Gastrocnemius medialis (tissue), 4 donors: ENCODE results near the gene PIAS4.

Experiments used
- POLR2A ChIP-seq, 2 donors: fragments of 450-650 bp; IDR thresholded peaks; one replicate each; pipeline ENCODE4 v1.6.1; 2017; ENCODE audit warnings: antibody characterized with exemption in 2 of 2, mild to moderate bottlenecking in 2 of 2, moderate library complexity in 2 of 2
- TF ChIP-seq, protein P1 (sequence below), 5 experiments: fragments of 450-650 bp in 3 of 5; fragments of 200-600 bp in 2 of 5; sonication (generic) in 2 of 5; IDR thresholded peaks in 4 of 5; conservative IDR thresholded peaks in 1 of 5; 1 replicate in 4 of 5; 2 replicates in 1 of 5; pipeline ENCODE4 v1.5.1; 2016 to 2019; ENCODE audit warnings: antibody characterized with exemption in 5 of 5, mild to moderate bottlenecking in 3 of 5, moderate library complexity in 3 of 5

- TF ChIP-seq POLR2A (IDR thresholded peaks at IDR 0.05) = no peak
- TF ChIP-seq, protein P1, sequence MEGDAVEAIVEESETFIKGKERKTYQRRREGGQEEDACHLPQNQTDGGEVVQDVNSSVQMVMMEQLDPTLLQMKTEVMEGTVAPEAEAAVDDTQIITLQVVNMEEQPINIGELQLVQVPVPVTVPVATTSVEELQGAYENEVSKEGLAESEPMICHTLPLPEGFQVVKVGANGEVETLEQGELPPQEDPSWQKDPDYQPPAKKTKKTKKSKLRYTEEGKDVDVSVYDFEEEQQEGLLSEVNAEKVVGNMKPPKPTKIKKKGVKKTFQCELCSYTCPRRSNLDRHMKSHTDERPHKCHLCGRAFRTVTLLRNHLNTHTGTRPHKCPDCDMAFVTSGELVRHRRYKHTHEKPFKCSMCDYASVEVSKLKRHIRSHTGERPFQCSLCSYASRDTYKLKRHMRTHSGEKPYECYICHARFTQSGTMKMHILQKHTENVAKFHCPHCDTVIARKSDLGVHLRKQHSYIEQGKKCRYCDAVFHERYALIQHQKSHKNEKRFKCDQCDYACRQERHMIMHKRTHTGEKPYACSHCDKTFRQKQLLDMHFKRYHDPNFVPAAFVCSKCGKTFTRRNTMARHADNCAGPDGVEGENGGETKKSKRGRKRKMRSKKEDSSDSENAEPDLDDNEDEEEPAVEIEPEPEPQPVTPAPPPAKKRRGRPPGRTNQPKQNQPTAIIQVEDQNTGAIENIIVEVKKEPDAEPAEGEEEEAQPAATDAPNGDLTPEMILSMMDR (IDR thresholded peaks at IDR 0.05 in 4 of 5, conservative IDR thresholded peaks at IDR 0.05 in 1 of 5) = no peak
Observed at GRCh38 chr19:4023600-4024398, 16.3 kb downstream of the PIAS4 start.
